HEK293T (cell line): Measurements from ENCODE around the gene LST1.

Source experiments
- ARNT ChIP-seq: fragments of 450-650 bp; IDR thresholded peaks from 2 replicates; pipeline ENCODE4 v1.6.1; 2017; ENCODE audit warnings: mild to moderate bottlenecking
- BHLHE40 ChIP-seq: fragments of 450-650 bp; IDR thresholded peaks from 2 replicates; pipeline ENCODE4 v1.6.1; 2016; ENCODE audit warnings: mild to moderate bottlenecking, moderate library complexity, borderline replicate concordance
- ELF4 ChIP-seq: fragments of 450-650 bp; IDR thresholded peaks from 2 replicates; pipeline ENCODE4 v1.6.1; 2017; ENCODE audit warnings: antibody characterized with exemption
- FOXA1 ChIP-seq: fragments of 450-650 bp; IDR thresholded peaks from 2 replicates; pipeline ENCODE4 v1.6.1; 2016; ENCODE audit warnings: mild to moderate bottlenecking
- FOXK2 ChIP-seq: fragments of 450-650 bp; IDR thresholded peaks from 2 replicates; pipeline ENCODE4 v1.6.1; 2016; ENCODE audit warnings: mild to moderate bottlenecking
- FOXM1 ChIP-seq: fragments of 450-650 bp; IDR thresholded peaks from 2 replicates; pipeline ENCODE4 v1.6.1; 2017; ENCODE audit warnings: mild to moderate bottlenecking, borderline replicate concordance
- HDGF ChIP-seq: fragments of 450-650 bp; IDR thresholded peaks from 2 replicates; pipeline ENCODE4 v1.6.1; 2017; ENCODE audit warnings: antibody characterized with exemption, borderline replicate concordance
- NFRKB ChIP-seq: fragments of 450-650 bp; IDR thresholded peaks from 2 replicates; pipeline ENCODE4 v1.6.1; 2016; ENCODE audit warnings: mild to moderate bottlenecking, moderate library complexity
- SP1 ChIP-seq: fragments of 450-650 bp; IDR thresholded peaks from 2 replicates; pipeline ENCODE4 v1.6.1; 2017
- SUZ12 ChIP-seq: fragments of 450-650 bp; IDR thresholded peaks from 2 replicates; pipeline ENCODE4 v1.6.1; 2016; ENCODE audit warnings: mild to moderate bottlenecking
- TF ChIP-seq, protein P1 (sequence below): fragments of 450-650 bp; IDR thresholded peaks from 2 replicates; pipeline ENCODE4 v1.6.1; 2016

DNA sequence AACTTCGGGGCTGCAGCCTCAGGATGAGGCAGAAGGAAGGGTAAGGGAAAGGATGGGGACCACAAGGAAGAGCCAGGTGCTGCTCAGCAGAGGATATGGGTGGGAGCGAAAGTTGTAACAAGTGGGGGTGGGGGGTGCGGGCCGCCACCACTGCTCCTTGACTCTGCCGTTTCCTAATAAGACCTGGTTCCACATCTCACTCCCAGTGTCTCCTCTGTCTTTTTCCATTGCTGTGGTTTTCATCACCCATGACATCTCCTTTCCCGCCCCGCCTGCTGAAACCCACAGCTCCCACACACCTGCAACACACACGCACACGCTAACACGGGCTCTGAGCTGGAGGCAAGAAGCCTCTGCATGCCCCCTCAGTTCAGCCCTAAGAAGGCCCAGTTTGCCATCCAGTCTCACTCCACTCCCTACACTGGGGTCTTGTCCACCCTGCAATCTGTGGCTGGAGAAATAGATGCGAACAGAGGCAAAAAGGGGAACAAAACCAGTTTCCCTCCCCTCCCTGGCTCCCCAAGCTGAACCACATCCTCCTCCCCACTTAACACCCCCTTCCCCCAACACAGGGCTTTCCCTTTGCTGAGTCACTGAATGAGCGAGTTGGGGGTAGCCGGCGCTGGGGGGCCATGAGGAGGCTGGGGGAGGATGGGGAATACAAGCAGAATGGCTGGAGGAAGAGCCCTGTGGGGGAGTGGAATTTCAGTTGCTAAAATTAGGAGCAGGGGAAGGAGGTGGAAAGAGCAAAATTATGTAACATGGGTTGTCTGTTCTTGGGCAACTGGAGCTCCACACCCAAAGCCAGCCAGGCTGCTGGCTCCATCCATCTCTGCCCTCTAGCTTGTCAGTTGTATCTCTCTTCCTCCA lies 27.2 kb upstream of the LST1 start:
- no peak for TF ChIP-seq SP1
- TF ChIP-seq HDGF, result no peak
- no peak for TF ChIP-seq NFRKB
- TF ChIP-seq ARNT, result no peak
- no peak for TF ChIP-seq FOXA1
- TF ChIP-seq, protein P1, sequence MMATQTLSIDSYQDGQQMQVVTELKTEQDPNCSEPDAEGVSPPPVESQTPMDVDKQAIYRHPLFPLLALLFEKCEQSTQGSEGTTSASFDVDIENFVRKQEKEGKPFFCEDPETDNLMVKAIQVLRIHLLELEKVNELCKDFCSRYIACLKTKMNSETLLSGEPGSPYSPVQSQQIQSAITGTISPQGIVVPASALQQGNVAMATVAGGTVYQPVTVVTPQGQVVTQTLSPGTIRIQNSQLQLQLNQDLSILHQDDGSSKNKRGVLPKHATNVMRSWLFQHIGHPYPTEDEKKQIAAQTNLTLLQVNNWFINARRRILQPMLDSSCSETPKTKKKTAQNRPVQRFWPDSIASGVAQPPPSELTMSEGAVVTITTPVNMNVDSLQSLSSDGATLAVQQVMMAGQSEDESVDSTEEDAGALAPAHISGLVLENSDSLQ, result no peak
- no peak for TF ChIP-seq SUZ12
- TF ChIP-seq FOXM1, result no peak
- TF ChIP-seq ELF4, result no peak
- TF ChIP-seq FOXK2, result no peak
- TF ChIP-seq BHLHE40, result no peak
